Measurements from ENCODE around the gene EFCAB12. TPM values are rescaled to one million over a fixed set of nuclear protein-coding genes. Genes with fewer than 3 reads are reported as not detected.

EFCAB12 gene
- total and polyA plus RNA-seq, 2 of the 8 experiments (the other 6 are each of a cell fraction or from before 2014, with no cell fraction given), result 0.60 to 0.99 TPM

- Histone ChIP-seq H3K79me1 (ENCODE audit: low read depth, low read length) (no peaks in the 10 kb centered on the region), H3K9me3 (ENCODE audit: insufficient read depth in 2 of 2, low read depth in 1 of 2, low read length in 1 of 2) (no peaks in the 10 kb centered on the region), H2AFZ (ENCODE audit: low read length) (no peak overlapping the region), H2BK20ac (ENCODE audit: low read length) (no peak overlapping the region), H3K79me2 (ENCODE audit: control insufficient read depth in 1 of 2, insufficient read depth in 2 of 2, low read length in 2 of 2) (no peaks in the 10 kb centered on the region), H2BK120ac (replicated peaks; ENCODE audit: low read depth, low read length) (no peak overlapping the region), H3K27me3 (replicated peaks in 1 of 4; ENCODE audit: control insufficient read depth in 3 of 4, extremely low read depth in 1 of 4, insufficient read depth in 3 of 4, low read length in 3 of 4) (no peaks in the 10 kb centered on the region), H4K5ac (ENCODE audit: insufficient read length, low read depth, low read length) (no peak overlapping the region), H4K91ac (replicated peaks; ENCODE audit: insufficient read length, low read length) (no peak overlapping the region), H3K18ac (ENCODE audit: extremely low read depth, low read length) (no peak overlapping the region), H4K20me1 (replicated peaks in 1 of 2; ENCODE audit: control insufficient read depth in 1 of 2, insufficient read depth in 2 of 2, low read length in 2 of 2) (peaks cover 0 to 15% of the 10 kb centered on the region in 2 experiments), H3K4me3 (ENCODE audit: extremely low read depth in 1 of 4, insufficient read depth in 2 of 4, low read depth in 3 of 4, low read length in 4 of 4) (no peak overlapping the region), H2AK5ac (ENCODE audit: low read depth, low read length) (no peak overlapping the region; the same call in 1 of the 2 replicates), H3K23me2 (ENCODE audit: low read depth, low read length) (peaks cover 16% of the 10 kb centered on the region), H3K4me1 (replicated peaks in 1 of 4; ENCODE audit: control insufficient read depth in 3 of 4, insufficient read depth in 4 of 4, low read length in 3 of 4) (no peaks in the 10 kb centered on the region; a peak in 1 of 7 replicates), H2BK5ac (ENCODE audit: low read depth, low read length) (no peak overlapping the region), H3K27ac (ENCODE audit: low read depth, low read length) (no peak overlapping the region; the same call in 1 of the 2 replicates), H2BK15ac (ENCODE audit: low read length) (no peak overlapping the region), H3K14ac (ENCODE audit: insufficient read length) (no peak overlapping the region), H3K4me2 (ENCODE audit: insufficient read depth in 1 of 2, low read depth in 2 of 2, low read length in 2 of 2) (no peak overlapping the region), H2BK12ac (ENCODE audit: low read depth, low read length) (no peak overlapping the region), H3K4ac (replicated peaks; ENCODE audit: insufficient read length, low read depth, low read length) (no peak overlapping the region), H4K8ac (ENCODE audit: extremely low read depth, insufficient read depth, low read length) (no peak overlapping the region), H3K56ac (replicated peaks; ENCODE audit: insufficient read length, low read depth, low read length) (no peak overlapping the region), H3K9ac (replicated peaks in 1 of 4; ENCODE audit: extremely low read depth in 1 of 4, low read depth in 3 of 4, low read length in 3 of 4) (no peak overlapping the region), H3K23ac (ENCODE audit: insufficient read length) (no peak overlapping the region), H3K36me3 (ENCODE audit: control insufficient read depth in 2 of 4, insufficient read depth in 4 of 4, low read length in 3 of 4) (no peaks in the 10 kb centered on the region; a peak in 1 of 8 replicates)
- ChIA-PET CTCF (ENCODE audit: partially characterized antibody) (interaction anchor here (2.1 to 3.9 kb wide), 2 partner anchors 13 to 32 kb away, joined by 5 to 19 read pairs; no protein-coding TSS in a partner anchor), POLR2A (ENCODE audit: partially characterized antibody) (interaction anchor here (1.0 to 1.9 kb wide), 3 partner anchors 12 to 69 kb away, joined by 3 to 8 read pairs (median 4); partner anchors contain the start of genes IFT122 and MBD4)
- DNase-seq (ENCODE audit: low read depth in 1 of 2, low spot score in 2 of 2) (no peak), FAIRE-seq (no peak)
- WGBS, 2 experiments (ENCODE audit: extremely low coverage in 1 of 2, insufficient coverage in 1 of 2, insufficient read length in 1 of 2, insufficient replicate concordance in 2 of 2, low coverage in 1 of 2, low lambda C conversion rate in 2 of 2, missing lambda C conversion rate in 1 of 2), result 95% methylated on average over 20 of the region's 20 CpGs; no CpG with 5 or more reads in 1 of the 2 experiments
- TF ChIP-seq, protein P1, sequence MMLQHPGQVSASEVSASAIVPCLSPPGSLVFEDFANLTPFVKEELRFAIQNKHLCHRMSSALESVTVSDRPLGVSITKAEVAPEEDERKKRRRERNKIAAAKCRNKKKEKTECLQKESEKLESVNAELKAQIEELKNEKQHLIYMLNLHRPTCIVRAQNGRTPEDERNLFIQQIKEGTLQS (IDR thresholded peaks at IDR 0.05; ENCODE audit: insufficient read depth, low read depth, low read length), result no peak
- TF ChIP-seq CHD1 (IDR thresholded peaks at IDR 0.05; ENCODE audit: low read depth, low read length) (no peak), FOSL1 (IDR thresholded peaks at IDR 0.05; ENCODE audit: insufficient read depth, low read depth, low read length) (no peak), BRCA1 (IDR thresholded peaks at IDR 0.05; ENCODE audit: low read depth, low read length) (no peak), RAD21 (IDR thresholded peaks at IDR 0.05 in 1 of 2, conservative IDR thresholded peaks at IDR 0.05 in 1 of 2; ENCODE audit: low read depth in 2 of 2, low read length in 2 of 2) (no peak), JUN (IDR thresholded peaks at IDR 0.05; ENCODE audit: low read depth, low read length) (no peak), CBX5 (IDR thresholded peaks at IDR 0.05; ENCODE audit: low read depth, low read length) (no peak), KDM4A (IDR thresholded peaks at IDR 0.05; ENCODE audit: low read depth, low read length, severe bottlenecking) (no peak), GTF2F1 (IDR thresholded peaks at IDR 0.05; ENCODE audit: borderline replicate concordance, low read depth, low read length) (no peak), MAFK (IDR thresholded peaks at IDR 0.05; ENCODE audit: low read depth, low read length) (no peak), TAF7 (optimal IDR thresholded peaks at IDR 0.05; ENCODE audit: borderline replicate concordance, low read depth, low read length) (no peak)
Measured at GRCh38 chr3:129371041-129371826, 57.2 kb downstream of the EFCAB12 start.

All from H1 (cell line).